HT-29 (cell line): ENCODE data around the gene SMYD4. TPM values are rescaled to one million over a fixed set of nuclear protein-coding genes. Genes with fewer than 3 reads are reported as not detected.
"Not testable (repeated sequence)": the region's sequence is repeated elsewhere in the genome, so short reads cannot be mapped to it uniquely, and the experiment has no call there.

ENCODE experiments used
- DNase-seq: peaks from one replicate; pipeline ENCODE4 v3.0.0-alpha.2; 2015; ENCODE audit warnings: low spot score
- total RNA-seq: library from RNA; depleted of rRNA; stranded (reverse); fragments of >200 nt; shearing (Covaris generic); gene quantifications from 2 replicates; pipeline ENCODE4 v1.2.3, GENCODE V29; 2014

The SMYD4 gene
- total RNA-seq, 1 experiment from 2014 or later = 7.5 TPM

GRCh38 chr17:1755252-1755826 is 74.4 kb downstream of the SMYD4 start:
- no peak for DNase-seq

- no peak for DNase-seq
Measured at GRCh38 chr17:1754430-1755112, 75.1 kb downstream of the SMYD4 start.

- DNase-seq = no peak
Measured at GRCh38 chr17:1753767-1754429, 75.8 kb downstream of the SMYD4 start.

- DNase-seq = peak; percentile 80
Measured at GRCh38 chr17:1752425-1753262, 77.1 kb downstream of the SMYD4 start.

- DNase-seq = no peak
Measured at GRCh38 chr17:1750628-1751027, 79.1 kb downstream of the SMYD4 start.

GRCh38 chr17:1746975-1747543 is 82.6 kb downstream of the SMYD4 start:
- peak; percentile 31 for DNase-seq

GRCh38 chr17:1745513-1746020 is 84.1 kb downstream of the SMYD4 start:
- no peak for DNase-seq

GRCh38 chr17:1744551-1745512 is 84.9 kb downstream of the SMYD4 start:
- DNase-seq = no peak

- DNase-seq = no peak
Measured at GRCh38 chr17:1743088-1743439, 86.6 kb downstream of the SMYD4 start.

GRCh38 chr17:1742371-1743087 is 87.2 kb downstream of the SMYD4 start, which contains the start of gene SERPINF2:
Gene SERPINF2, plus strand, starts transcription at chr17:1742871. Its CDS starts 2,125 bp downstream, at chr17:1744996.
- DNase-seq = no peak

GRCh38 chr17:1741899-1742298 is 87.8 kb downstream of the SMYD4 start:
- not testable (repeated sequence) for DNase-seq

- DNase-seq = no peak
Measured at GRCh38 chr17:1737531-1738291, 92.0 kb downstream of the SMYD4 start.

GRCh38 chr17:1736348-1737281 is 93.1 kb downstream of the SMYD4 start:
- no peak for DNase-seq

- no peak for DNase-seq
Measured at GRCh38 chr17:1735834-1736347, 93.8 kb downstream of the SMYD4 start.

GRCh38 chr17:1735418-1735817 is 94.3 kb downstream of the SMYD4 start:
- DNase-seq = no peak

GRCh38 chr17:1733759-1734158 is 95.9 kb downstream of the SMYD4 start:
- DNase-seq = no peak

- DNase-seq = no peak
Measured at GRCh38 chr17:1732833-1733321, 96.8 kb downstream of the SMYD4 start.
